GM12878 (cell line): ENCODE measurements around the gene MLLT3. TPM values are rescaled to one million over a fixed set of nuclear protein-coding genes. Genes with fewer than 3 reads are reported as not detected.

Experiments used
- ASH2L ChIP-seq: fragments of 300-600, 200-600 bp; sonication (generic); IDR thresholded peaks from 2 replicates; pipeline ENCODE4 v1.6.1; 2017; ENCODE audit warnings: low read depth, mild to moderate bottlenecking, borderline replicate concordance
- BCL11A ChIP-seq: IDR thresholded peaks from 2 replicates; pipeline ENCODE4 v1.6.1; 2011; ENCODE audit warnings: low read depth, low read length
- CHD2 ChIP-seq: IDR thresholded peaks from 2 replicates; pipeline ENCODE4 v1.6.1; 2011; ENCODE audit warnings: low read depth, low read length, improper control_type of control experiment, borderline replicate concordance
- EED ChIP-seq: sonication (generic); IDR thresholded peaks from 2 replicates; pipeline ENCODE4 v1.6.1; 2016; ENCODE audit warnings: antibody characterized with exemption, low read depth
- ELK1 ChIP-seq: IDR thresholded peaks from 2 replicates; pipeline ENCODE4 v1.6.1; 2012; ENCODE audit warnings: low read depth, low read length, improper control_type of control experiment
- ESRRA ChIP-seq: IDR thresholded peaks from 2 replicates; pipeline ENCODE4 v1.6.1; 2012; ENCODE audit warnings: mild to moderate bottlenecking, low read length, improper control_type of control experiment
- EZH2 ChIP-seq: IDR thresholded peaks from 2 replicates; pipeline ENCODE4 v1.6.1; 2012; ENCODE audit warnings: low read depth, mild to moderate bottlenecking, control low read depth, inconsistent platforms, low read length, borderline replicate concordance; ENCODE audit not compliant: control insufficient read depth
- RAD51 ChIP-seq: fragments of 450-650 bp; IDR thresholded peaks from 2 replicates; pipeline ENCODE4 v1.6.1; 2016; ENCODE audit warnings: moderate library complexity, mild to moderate bottlenecking, inconsistent platforms
- TAF1 ChIP-seq: IDR thresholded peaks from 2 replicates; pipeline ENCODE4 v1.6.1; 2011; ENCODE audit warnings: mild to moderate bottlenecking, low read depth, low read length, borderline replicate concordance
- YBX1 ChIP-seq: fragments of 450-650 bp; IDR thresholded peaks from 2 replicates; pipeline ENCODE4 v1.6.1; 2016; ENCODE audit warnings: antibody characterized with exemption
- ZBTB33 ChIP-seq: fragments of 450-650 bp; IDR thresholded peaks from 2 replicates; pipeline ENCODE4 v1.6.1; 2017; ENCODE audit warnings: mild to moderate bottlenecking
- polyA plus RNA-seq, 11 experiments: library from polyadenylated mRNA; depleted of rRNA in 4 of 11; unstranded in 6 of 11; stranded (reverse) in 5 of 11; fragments of >200 nt; fragmentation: Nextera tagmentation in 4 of 11; fragmentation: Illumina TruSeq in 1 of 11; extraction: Ambion mirVana in 4 of 11; extraction: Trizol in 1 of 11; gene quantifications; 1 replicate in 1 of 11; 2 replicates in 10 of 11; pipeline versions ENCODE4 v1.2.1 to v1.2.3, GENCODE V29; 2011 to 2016; ENCODE audit warnings: inconsistent platforms in 2 of 11, missing spikeins in 2 of 11, low read depth in 1 of 11
- total RNA-seq, 4 experiments: library from RNA; depleted of rRNA in 3 of 4; stranded (reverse); fragments of >200 nt in 3 of 4; fragmentation: Illumina TruSeq in 1 of 4; extraction: Trizol in 1 of 4; gene quantifications; 2 replicates each; pipeline versions ENCODE4 v1.2.1 to v1.2.3, GENCODE V29; 2013 to 2021
- TF ChIP-seq, protein P1 (sequence below): fragments of 150-350 bp; IDR thresholded peaks from 2 replicates; pipeline ENCODE4 v1.6.1; 2014; ENCODE audit warnings: mild to moderate bottlenecking, low read depth, low read length
- TF ChIP-seq, protein P2 (sequence below): IDR thresholded peaks from 2 replicates; pipeline ENCODE4 v1.6.1; 2012; ENCODE audit warnings: low read depth, low read length, improper control_type of control experiment
- TF ChIP-seq, protein P3 (sequence below): fragments of 450-650 bp; IDR thresholded peaks from 2 replicates; pipeline ENCODE4 v1.6.1; 2018; ENCODE audit warnings: borderline replicate concordance, mild to moderate bottlenecking; ENCODE audit not compliant: partially characterized antibody

MLLT3 gene
- total and polyA plus RNA-seq, 10 of the 15 experiments (the other 5 are each of a cell fraction or from before 2014, with no cell fraction given) = 17.7 to 72.3 (median 35.6) TPM

- TF ChIP-seq, protein P1, sequence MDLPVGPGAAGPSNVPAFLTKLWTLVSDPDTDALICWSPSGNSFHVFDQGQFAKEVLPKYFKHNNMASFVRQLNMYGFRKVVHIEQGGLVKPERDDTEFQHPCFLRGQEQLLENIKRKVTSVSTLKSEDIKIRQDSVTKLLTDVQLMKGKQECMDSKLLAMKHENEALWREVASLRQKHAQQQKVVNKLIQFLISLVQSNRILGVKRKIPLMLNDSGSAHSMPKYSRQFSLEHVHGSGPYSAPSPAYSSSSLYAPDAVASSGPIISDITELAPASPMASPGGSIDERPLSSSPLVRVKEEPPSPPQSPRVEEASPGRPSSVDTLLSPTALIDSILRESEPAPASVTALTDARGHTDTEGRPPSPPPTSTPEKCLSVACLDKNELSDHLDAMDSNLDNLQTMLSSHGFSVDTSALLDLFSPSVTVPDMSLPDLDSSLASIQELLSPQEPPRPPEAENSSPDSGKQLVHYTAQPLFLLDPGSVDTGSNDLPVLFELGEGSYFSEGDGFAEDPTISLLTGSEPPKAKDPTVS = no peak
- TF ChIP-seq RAD51 (no peak), BCL11A (no peak), ELK1 (no peak), ZBTB33 (no peak), CHD2 (no peak), TAF1 (no peak), EED (no peak), ASH2L (no peak), ESRRA (no peak), EZH2 (no peak), YBX1 (no peak)
- TF ChIP-seq, protein P2, sequence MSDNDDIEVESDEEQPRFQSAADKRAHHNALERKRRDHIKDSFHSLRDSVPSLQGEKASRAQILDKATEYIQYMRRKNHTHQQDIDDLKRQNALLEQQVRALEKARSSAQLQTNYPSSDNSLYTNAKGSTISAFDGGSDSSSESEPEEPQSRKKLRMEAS = no peak
- TF ChIP-seq, protein P3, sequence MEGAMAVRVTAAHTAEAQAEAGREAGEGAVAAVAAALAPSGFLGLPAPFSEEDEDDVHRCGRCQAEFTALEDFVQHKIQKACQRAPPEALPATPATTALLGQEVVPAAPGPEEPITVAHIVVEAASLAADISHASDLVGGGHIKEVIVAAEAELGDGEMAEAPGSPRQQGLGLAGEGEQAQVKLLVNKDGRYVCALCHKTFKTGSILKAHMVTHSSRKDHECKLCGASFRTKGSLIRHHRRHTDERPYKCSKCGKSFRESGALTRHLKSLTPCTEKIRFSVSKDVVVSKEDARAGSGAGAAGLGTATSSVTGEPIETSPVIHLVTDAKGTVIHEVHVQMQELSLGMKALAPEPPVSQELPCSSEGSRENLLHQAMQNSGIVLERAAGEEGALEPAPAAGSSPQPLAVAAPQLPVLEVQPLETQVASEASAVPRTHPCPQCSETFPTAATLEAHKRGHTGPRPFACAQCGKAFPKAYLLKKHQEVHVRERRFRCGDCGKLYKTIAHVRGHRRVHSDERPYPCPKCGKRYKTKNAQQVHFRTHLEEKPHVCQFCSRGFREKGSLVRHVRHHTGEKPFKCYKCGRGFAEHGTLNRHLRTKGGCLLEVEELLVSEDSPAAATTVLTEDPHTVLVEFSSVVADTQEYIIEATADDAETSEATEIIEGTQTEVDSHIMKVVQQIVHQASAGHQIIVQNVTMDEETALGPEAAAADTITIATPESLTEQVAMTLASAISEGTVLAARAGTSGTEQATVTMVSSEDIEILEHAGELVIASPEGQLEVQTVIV = no peak
Measured at GRCh38 chr9:20512106-20512505, 110.2 kb downstream of the MLLT3 start (continued).
